Naive B cell (primary cell): Measurements from ENCODE around the gene SBF2. TPM values are rescaled to one million over a fixed set of nuclear protein-coding genes. Genes with fewer than 3 reads are reported as not detected.
A peak's percentile ranks its signal among the peaks of the same experiment; 100 is the strongest.
"Not testable (repeated sequence)": the region's sequence is repeated elsewhere in the genome, so short reads cannot be mapped to it uniquely, and the experiment has no call there.

Experiments
- ATAC-seq, 2 donors: fragments of 150-1000 bp; cut with Tn5 transposase; 2 replicates each; pipeline ENCODE4 v1.10.0; 2021; ENCODE audit warnings: low read depth in 2 of 2, mild to moderate bottlenecking in 2 of 2, moderate library complexity in 2 of 2
- DNase-seq: peaks from one replicate; pipeline ENCODE4 v3.0.0; 2022
- H3K27ac Mint-ChIP-seq, 6 donors: one replicate each; pipeline ENCODE4 v1.8.0; 2020 to 2022; ENCODE audit warnings: mild to moderate bottlenecking in 6 of 6, mixed read lengths in 6 of 6, moderate library complexity in 5 of 6, inconsistent platforms in 2 of 6
- H3K27me3 Mint-ChIP-seq, 3 donors: one replicate each; pipeline ENCODE4 v1.8.0; 2021 to 2022; ENCODE audit warnings: mixed read lengths in 3 of 3, mild to moderate bottlenecking in 1 of 3
- H3K36me3 Mint-ChIP-seq, 2 donors: one replicate each; pipeline ENCODE4 v1.8.0; 2020 to 2022; ENCODE audit warnings: mixed read lengths in 2 of 2, inconsistent platforms in 1 of 2, mild to moderate bottlenecking in 1 of 2
- H3K4me1 Mint-ChIP-seq, 3 donors: one replicate each; pipeline ENCODE4 v1.8.0; 2020 to 2022; ENCODE audit warnings: mixed read lengths in 3 of 3, inconsistent platforms in 1 of 3, mild to moderate bottlenecking in 1 of 3, moderate library complexity in 1 of 3
- H3K4me3 Mint-ChIP-seq, 8 donors: one replicate each; pipeline ENCODE4 v1.8.0; 2020 to 2022; ENCODE audit warnings: mild to moderate bottlenecking in 8 of 8, mixed read lengths in 8 of 8, moderate library complexity in 8 of 8, inconsistent platforms in 2 of 8
- H3K9me3 Mint-ChIP-seq, 7 donors: one replicate each; pipeline ENCODE4 v1.8.0; 2020 to 2022; ENCODE audit warnings: mixed read lengths in 7 of 7, mild to moderate bottlenecking in 5 of 7, inconsistent platforms in 2 of 7, moderate library complexity in 1 of 7
- polyA plus RNA-seq, 6 donors: library from polyadenylated mRNA; unstranded; fragments of 300-500 nt; fragmentation: Illumina TruSeq; gene quantifications; one replicate each; pipeline ENCODE4 v1.2.3, GENCODE V29; 2021; ENCODE audit warnings: low read depth in 6 of 6

Gene SBF2
- polyA plus RNA-seq, 6 donors from 2014 or later, result 2.4 to 8.5 (median 3.1) TPM

DNA sequence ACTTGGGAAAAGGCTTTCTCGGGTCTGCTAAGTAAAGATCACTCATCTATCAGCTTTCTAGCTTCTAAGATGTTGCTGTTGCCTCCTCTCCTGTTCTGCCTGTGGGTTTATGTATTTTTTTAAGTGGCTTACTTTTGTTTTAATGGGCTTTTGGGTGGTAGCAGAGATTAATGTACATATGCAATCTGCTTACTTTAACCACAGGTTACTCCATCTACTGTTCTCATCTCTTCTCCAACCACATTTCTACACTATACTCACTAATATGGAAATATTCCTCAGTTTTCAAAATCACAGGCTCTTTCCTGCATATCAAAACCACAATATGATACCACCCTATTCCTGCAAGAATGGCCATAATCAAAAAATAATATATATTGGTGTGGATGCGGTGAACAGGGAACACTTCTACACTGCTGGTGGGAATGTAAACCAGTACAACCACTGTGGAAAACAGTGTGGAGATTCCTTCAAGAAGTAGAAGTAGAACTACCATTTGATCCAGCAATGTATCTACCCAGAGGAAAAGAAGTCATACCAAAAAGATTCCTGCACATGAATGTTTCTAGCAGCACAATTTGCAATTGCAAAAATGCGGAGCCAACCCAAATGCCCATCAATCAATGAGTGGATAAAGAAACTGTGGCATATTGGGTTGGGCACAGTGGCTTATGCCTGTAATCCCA, 341.4 kb downstream of the SBF2 start:
- Mint-ChIP-seq H3K27ac (no peak overlapping the region), H3K4me1 (no peaks in the 10 kb centered on the region), H3K36me3 (no peaks in the 10 kb centered on the region), H3K4me3 (no peak overlapping the region), H3K27me3 (no peaks in the 10 kb centered on the region), H3K9me3 (no peaks in the 10 kb centered on the region)
- ATAC-seq, result no peak
- DNase-seq, result no peak

DNA sequence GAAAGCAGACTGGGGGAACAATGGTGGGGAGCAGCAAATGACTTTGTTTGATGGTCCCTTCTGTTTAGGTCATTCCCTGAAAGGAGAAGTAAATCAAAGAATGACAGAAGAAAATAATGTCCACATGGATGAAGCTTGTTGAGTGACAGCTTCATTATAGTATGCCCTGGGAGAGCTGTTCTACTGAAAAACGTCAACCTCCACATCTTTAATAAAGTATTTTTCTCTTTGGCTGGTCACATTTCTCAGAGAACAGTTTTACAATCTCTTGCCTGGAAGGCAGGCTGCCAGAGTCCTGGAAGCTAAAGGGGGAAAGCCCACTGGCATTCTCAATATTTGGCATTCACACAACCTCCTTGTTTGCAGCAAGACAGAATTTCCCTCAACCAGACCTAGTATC, 342.2 kb downstream of the SBF2 start:
- no peak for ATAC-seq
- Mint-ChIP-seq H3K27ac (no peak overlapping the region), H3K9me3 (no peaks in the 10 kb centered on the region), H3K27me3 (no peaks in the 10 kb centered on the region), H3K36me3 (no peaks in the 10 kb centered on the region), H3K4me3 (no peak overlapping the region), H3K4me1 (no peaks in the 10 kb centered on the region)
- no peak for DNase-seq

GRCh38 chr11:9950462-9950861, 343.6 kb downstream of the SBF2 start:
- ATAC-seq (no peak), DNase-seq (no peak)
- no peaks in the 10 kb centered on the region for H3K27me3 Mint-ChIP-seq
- H3K4me3 Mint-ChIP-seq, result no peak overlapping the region
- H3K27ac Mint-ChIP-seq, result no peak overlapping the region
- H3K9me3 Mint-ChIP-seq, result peaks cover 0 to 8% (median 3%) of the 10 kb centered on the region in 7 donors
- H3K36me3 Mint-ChIP-seq, result peaks cover 0 to 7% of the 10 kb centered on the region in 2 donors
- H3K4me1 Mint-ChIP-seq, result no peaks in the 10 kb centered on the region

DNA sequence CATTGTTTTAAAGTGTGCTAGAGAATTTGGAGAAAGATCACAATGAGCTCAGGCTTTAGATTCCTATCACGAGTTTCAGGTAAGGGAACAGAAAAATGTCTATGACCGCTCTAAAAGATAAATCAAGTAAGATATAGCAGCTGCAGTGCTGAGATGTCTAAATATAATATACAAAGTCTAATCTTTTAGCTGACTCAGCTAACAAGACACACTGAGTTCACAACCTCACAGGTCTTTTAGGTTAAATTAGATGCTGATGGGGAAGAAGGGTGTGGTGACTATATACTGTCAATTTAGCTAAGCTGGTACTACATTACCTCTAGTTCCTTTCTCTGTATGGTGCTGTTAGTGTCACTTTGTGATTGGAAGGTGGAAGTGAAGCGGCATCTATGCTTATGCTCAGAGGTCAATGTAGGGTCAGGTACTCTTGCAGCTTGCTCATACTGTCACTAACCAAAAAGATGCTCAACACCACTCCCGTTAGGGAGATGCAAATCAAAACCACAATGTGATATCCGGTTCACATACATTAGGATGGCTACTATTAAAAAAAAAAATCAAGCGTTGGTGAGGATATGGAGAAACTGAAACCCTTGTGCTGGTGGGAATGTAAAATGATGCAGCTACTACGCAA, 346.7 kb downstream of the SBF2 start:
- Mint-ChIP-seq H3K4me1 (no peaks in the 10 kb centered on the region), H3K36me3 (peaks cover 0 to 16% of the 10 kb centered on the region in 2 donors), H3K4me3 (no peak overlapping the region), H3K27ac (no peak overlapping the region), H3K27me3 (no peaks in the 10 kb centered on the region), H3K9me3 (peaks cover 0 to 18% (median 7%) of the 10 kb centered on the region in 7 donors)
- peak; percentile 46 to 65 for ATAC-seq
- no peak for DNase-seq

- not testable (repeated sequence) for H3K4me1 Mint-ChIP-seq, DNase-seq, H3K4me3 Mint-ChIP-seq, ATAC-seq, H3K27me3 Mint-ChIP-seq
- Mint-ChIP-seq H3K27ac (peak overlapping the region in 1 of 6 donors; percentile 14), H3K9me3 (peaks cover 0 to 18% (median 7%) of the 10 kb centered on the region in 7 donors), H3K36me3 (peaks cover 0 to 16% of the 10 kb centered on the region in 2 donors)
These were observed 348.3 kb downstream of the SBF2 start for GRCh38 chr11:9945680-9946079.

- Mint-ChIP-seq H3K36me3 (peaks cover 0 to 16% of the 10 kb centered on the region in 2 donors), H3K27me3 (no peaks in the 10 kb centered on the region), H3K4me1 (no peaks in the 10 kb centered on the region), H3K27ac (no peak overlapping the region), H3K4me3 (no peak overlapping the region), H3K9me3 (peaks cover 0 to 18% (median 7%) of the 10 kb centered on the region in 7 donors)
- no peak for ATAC-seq
- no peak for DNase-seq
These were observed 350.5 kb downstream of the SBF2 start for GRCh38 chr11:9943386-9944110.

- ATAC-seq, result no peak
These were observed 352.0 kb downstream of the SBF2 start for GRCh38 chr11:9941991-9942390.

DNA sequence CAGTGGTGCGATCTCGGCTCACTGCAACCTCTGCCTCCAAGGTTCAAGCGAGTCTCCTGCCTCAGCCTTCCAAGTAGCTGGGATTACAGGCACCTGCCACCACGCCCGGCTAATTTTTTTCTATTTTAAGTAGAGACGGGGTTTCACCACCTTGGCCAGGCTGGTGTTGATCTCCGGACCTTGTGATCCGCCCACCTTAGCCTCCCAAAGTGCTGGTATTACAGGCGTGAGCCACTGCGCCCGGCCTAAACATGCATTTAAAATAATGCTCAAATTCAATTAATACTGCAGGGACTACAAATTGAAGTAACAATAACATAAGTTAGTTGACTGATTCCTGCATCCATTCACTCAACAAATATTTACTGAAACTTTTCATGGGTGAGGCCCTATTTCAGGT, 354.9 kb downstream of the SBF2 start:
- not testable (repeated sequence) for H3K9me3 Mint-ChIP-seq, H3K27ac Mint-ChIP-seq, H3K36me3 Mint-ChIP-seq, H3K4me3 Mint-ChIP-seq, ATAC-seq, H3K27me3 Mint-ChIP-seq, DNase-seq
- peaks cover 9 to 10% (median 10%) of the 10 kb centered on the region in 3 donors for H3K4me1 Mint-ChIP-seq

More at GRCh38 chr11:9941991-9942390, 352.0 kb downstream of the SBF2 start:
- peak overlapping the region in 1 of 6 donors; percentile 63 for H3K27ac Mint-ChIP-seq
- peaks cover 0 to 16% of the 10 kb centered on the region in 2 donors for H3K36me3 Mint-ChIP-seq
- peaks cover 0 to 18% (median 7%) of the 10 kb centered on the region in 7 donors for H3K9me3 Mint-ChIP-seq
- DNase-seq, result no peak
- no peaks in the 10 kb centered on the region for H3K27me3 Mint-ChIP-seq
- H3K4me1 Mint-ChIP-seq, result no peaks in the 10 kb centered on the region
- no peak overlapping the region for H3K4me3 Mint-ChIP-seq

DNA sequence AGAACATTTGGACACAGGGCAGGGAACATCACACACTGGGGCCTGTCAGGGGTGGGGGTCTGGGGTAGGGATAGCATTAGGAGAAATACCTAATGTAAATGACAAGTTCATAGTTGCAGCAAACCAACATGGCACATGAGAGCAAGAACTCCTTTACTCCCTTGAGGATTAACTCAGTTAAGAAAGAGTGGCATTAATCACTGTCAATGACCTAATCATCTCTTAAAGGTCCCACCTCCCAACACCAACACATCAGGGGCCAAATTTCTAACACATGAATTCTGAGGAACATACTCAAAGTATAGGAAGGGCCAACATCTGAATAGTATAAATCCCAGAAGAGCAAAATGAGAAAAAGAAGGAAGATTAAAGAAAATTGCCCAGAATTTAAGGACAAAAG, 357.3 kb downstream of the SBF2 start:
- Mint-ChIP-seq H3K4me1 (peaks cover 10 to 14% (median 12%) of the 10 kb centered on the region in 3 donors), H3K9me3 (peaks cover 0 to 8% (median 6%) of the 10 kb centered on the region in 7 donors), H3K27ac (no peak overlapping the region), H3K4me3 (no peak overlapping the region), H3K27me3 (no peaks in the 10 kb centered on the region), H3K36me3 (peaks cover 4 to 5% of the 10 kb centered on the region in 2 donors)
- DNase-seq, result no peak
- ATAC-seq, result no peak

DNA sequence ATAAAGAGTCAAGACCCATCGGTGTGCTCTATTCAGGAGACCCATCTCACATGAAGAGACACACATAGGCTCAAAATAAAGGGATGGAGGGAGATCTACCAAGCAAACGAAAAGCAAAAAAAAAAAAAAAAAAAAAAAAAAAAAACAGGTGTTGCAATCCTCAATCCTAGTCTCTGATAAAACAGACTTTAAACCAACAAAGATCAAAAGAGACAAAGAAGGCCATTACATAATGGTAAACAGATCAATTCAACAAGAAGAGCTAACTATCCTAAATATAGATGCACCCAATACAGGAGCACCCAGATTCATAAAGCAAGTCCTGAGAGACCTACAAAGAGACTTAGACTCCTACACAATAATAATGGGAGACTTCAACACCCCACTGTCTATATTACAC, 361.2 kb downstream of the SBF2 start:
- Mint-ChIP-seq H3K9me3 (peaks cover 0 to 12% (median 10%) of the 10 kb centered on the region in 7 donors), H3K36me3 (peaks cover 19 to 24% of the 10 kb centered on the region in 2 donors), H3K27ac (peak overlapping the region in 1 of 6 donors; percentile 19), H3K4me1 (peaks cover 10 to 17% (median 12%) of the 10 kb centered on the region in 3 donors)
- not testable (repeated sequence) for ATAC-seq, H3K4me3 Mint-ChIP-seq, H3K27me3 Mint-ChIP-seq, DNase-seq

DNA sequence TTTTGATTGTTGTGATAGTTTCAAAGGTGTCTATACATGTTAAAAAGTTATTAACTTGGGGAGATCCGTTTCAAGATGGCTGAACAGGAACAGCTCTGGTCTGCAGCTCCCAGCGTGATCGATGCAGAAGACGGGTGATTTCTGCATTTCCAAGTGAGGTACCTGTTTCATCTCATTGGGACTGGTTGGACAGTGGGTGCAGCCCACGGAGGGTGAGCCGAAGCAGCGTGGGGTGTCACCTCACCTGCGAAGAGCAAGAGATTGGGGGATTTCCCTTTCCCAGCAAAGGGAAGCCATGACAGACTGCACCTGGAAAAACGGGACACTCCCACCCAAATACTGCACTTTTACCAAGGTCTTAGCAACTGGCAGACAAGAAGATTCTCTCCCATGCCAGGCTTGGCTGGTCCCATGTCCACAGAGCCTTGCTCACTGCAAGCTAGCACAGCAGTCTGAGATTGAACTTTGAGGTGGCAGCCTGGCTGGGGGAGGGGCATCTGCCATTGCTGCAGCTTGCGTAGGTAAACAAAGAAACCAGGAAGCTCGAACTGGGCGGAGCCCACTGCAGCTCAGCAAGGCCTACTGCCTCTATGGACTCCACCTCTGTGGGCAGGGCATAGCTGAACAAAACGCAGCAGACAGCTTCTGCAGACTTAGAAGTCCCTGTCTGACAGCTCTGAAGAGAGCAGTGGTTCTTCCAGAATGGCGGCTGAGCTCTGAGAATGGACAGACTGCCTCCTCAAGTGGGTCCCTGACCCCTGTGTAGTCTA, 363.3 kb downstream of the SBF2 start:
- DNase-seq, H3K4me3 Mint-ChIP-seq, ATAC-seq, H3K27me3 Mint-ChIP-seq: not testable (repeated sequence)
- Mint-ChIP-seq H3K27ac (peak overlapping the region in 2 of 6 donors; percentile 37 to 82), H3K36me3 (peaks cover 19 to 24% of the 10 kb centered on the region in 2 donors), H3K9me3 (peaks cover 0 to 11% (median 9%) of the 10 kb centered on the region in 7 donors), H3K4me1 (peaks cover 10 to 17% (median 12%) of the 10 kb centered on the region in 3 donors)

GRCh38 chr11:9927670-9928069, 366.3 kb downstream of the SBF2 start:
- ATAC-seq (no peak), DNase-seq (no peak)
- H3K4me3 Mint-ChIP-seq, result no peak overlapping the region
- peaks cover 0 to 3% (median 0%) of the 10 kb centered on the region in 3 donors for H3K4me1 Mint-ChIP-seq
- H3K27me3 Mint-ChIP-seq, result no peaks in the 10 kb centered on the region
- peaks cover 19 to 24% of the 10 kb centered on the region in 2 donors for H3K36me3 Mint-ChIP-seq
- peak overlapping the region in 1 of 6 donors; percentile 26 for H3K27ac Mint-ChIP-seq
- H3K9me3 Mint-ChIP-seq, result peaks cover 0 to 10% (median 4%) of the 10 kb centered on the region in 7 donors

DNA sequence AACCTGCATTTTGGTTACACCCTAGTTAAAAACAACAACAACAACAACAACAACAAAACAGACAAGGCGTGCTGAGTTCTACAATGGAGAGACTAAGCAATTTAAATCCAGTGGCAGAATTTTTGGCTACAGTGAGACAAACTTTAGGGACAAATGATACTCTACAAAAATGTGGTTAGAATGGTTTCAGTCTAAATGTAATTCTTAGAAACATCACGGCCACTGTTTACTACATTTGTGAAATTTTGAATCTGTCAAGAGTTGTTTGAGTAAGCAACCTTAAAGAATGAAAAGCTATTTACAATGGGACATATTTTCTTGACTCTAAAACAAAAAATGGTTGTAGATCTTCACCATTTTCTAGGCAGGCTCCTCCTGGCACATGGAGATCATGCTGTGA, 370.7 kb downstream of the SBF2 start:
- no peak overlapping the region for H3K4me3 Mint-ChIP-seq
- no peaks in the 10 kb centered on the region for H3K9me3 Mint-ChIP-seq
- no peaks in the 10 kb centered on the region for H3K36me3 Mint-ChIP-seq
- peak overlapping the region in 1 of 6 donors; percentile 6 for H3K27ac Mint-ChIP-seq
- ATAC-seq, result no peak
- no peaks in the 10 kb centered on the region for H3K27me3 Mint-ChIP-seq
- H3K4me1 Mint-ChIP-seq, result no peaks in the 10 kb centered on the region
- DNase-seq, result no peak
